OCI-LY7 (cell line): Measurements from ENCODE around the gene FRMD5.

Source experiments
- EZH2phosphoT487 ChIP-seq: fragments of 200-600 bp; sonication (generic); IDR thresholded peaks from 2 replicates; pipeline ENCODE4 v1.6.1; 2018; ENCODE audit warnings: low read depth, borderline replicate concordance, mild to moderate bottlenecking, mixed run types, antibody characterized with exemption, low read length, moderate library complexity, mixed read lengths
- TF ChIP-seq, protein P1 (sequence below): fragments of 200-600 bp; sonication (generic); conservative IDR thresholded peaks from 2 replicates; pipeline ENCODE4 v1.5.1; 2014; ENCODE audit warnings: mild to moderate bottlenecking, antibody characterized with exemption, low read length, moderate library complexity, mixed read lengths

GRCh38 chr15:44188795-44189194 is 6.3 kb downstream of the FRMD5 start:
- TF ChIP-seq, protein P1, sequence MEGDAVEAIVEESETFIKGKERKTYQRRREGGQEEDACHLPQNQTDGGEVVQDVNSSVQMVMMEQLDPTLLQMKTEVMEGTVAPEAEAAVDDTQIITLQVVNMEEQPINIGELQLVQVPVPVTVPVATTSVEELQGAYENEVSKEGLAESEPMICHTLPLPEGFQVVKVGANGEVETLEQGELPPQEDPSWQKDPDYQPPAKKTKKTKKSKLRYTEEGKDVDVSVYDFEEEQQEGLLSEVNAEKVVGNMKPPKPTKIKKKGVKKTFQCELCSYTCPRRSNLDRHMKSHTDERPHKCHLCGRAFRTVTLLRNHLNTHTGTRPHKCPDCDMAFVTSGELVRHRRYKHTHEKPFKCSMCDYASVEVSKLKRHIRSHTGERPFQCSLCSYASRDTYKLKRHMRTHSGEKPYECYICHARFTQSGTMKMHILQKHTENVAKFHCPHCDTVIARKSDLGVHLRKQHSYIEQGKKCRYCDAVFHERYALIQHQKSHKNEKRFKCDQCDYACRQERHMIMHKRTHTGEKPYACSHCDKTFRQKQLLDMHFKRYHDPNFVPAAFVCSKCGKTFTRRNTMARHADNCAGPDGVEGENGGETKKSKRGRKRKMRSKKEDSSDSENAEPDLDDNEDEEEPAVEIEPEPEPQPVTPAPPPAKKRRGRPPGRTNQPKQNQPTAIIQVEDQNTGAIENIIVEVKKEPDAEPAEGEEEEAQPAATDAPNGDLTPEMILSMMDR = no peak
- TF ChIP-seq EZH2phosphoT487 = no peak
